Measurements from ENCODE around the gene IGSF21. TPM values are rescaled to one million over a fixed set of nuclear protein-coding genes. Genes with fewer than 3 reads are reported as not detected.

Gene IGSF21
- total RNA-seq, 1 donor from 2014 or later = 2.4 TPM

DNA sequence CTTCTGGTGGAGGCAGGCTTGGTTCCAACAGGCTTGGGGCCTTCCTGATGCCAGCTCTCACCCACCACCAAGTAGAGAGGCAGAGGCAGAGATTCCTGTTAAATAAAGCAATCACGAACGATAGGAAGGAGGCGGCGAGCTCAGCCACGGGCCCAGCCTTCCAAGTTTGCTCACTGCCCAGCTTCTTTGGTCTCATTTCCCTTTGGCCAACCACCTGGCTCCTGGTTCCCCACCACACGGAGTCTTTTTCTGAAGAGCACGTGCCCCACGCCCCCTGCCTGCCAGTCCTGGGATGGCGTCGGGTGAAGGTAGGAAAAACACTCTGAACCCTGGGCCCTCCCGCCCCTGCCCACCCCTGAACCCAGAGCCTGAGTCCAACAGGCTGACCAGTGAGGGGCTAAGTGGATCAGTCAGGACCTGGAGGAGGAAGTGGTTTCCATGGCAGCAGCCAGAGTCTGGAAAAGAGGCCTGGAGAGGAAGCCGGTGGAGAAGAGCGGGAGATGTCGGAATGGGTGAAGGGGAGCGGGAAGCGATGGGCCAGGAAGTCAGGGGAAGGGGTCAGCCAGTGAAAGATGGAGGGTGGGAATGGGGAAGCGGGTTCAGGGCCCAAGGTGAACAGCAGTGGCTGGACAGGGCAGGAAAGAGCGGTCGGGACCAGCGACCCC lies 214.9 kb downstream of the IGSF21 start:
- Histone ChIP-seq H3K36me3 (no peaks in the 10 kb centered on the region), H3K4me3 (no peak overlapping the region), H3K9me3 (no peaks in the 10 kb centered on the region), H3K27ac (no peak overlapping the region), H3K27me3 (no peaks in the 10 kb centered on the region), H3K4me1 (no peaks in the 10 kb centered on the region)
- no peak for DNase-seq (ENCODE audit: low spot score in 2 of 2)
- intact Hi-C loops (cut with DNase I) = no loop called here
- no peak for TF ChIP-seq CTCF (IDR thresholded peaks at IDR 0.05)

DNA sequence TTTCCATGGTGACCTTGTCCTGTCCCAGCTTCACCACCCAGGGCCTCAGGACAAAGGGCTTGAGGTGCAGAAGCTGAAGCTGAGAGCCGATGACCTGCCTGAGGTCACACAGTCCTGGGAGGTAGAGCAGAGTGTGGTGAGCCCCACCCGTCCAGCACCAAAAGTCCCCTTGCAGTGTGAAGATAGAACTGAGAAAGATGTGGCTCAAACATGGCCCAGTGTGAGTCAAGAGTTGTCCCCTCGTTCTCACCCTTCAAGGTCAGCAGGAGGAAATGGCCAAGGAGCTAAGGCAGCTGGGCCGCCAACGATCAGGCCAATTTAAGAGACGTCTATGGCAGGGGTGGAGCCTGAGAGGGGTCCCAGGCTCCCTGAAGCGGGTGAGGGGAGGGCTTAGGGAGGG lies 215.7 kb downstream of the IGSF21 start:
- TF ChIP-seq CTCF (IDR thresholded peaks at IDR 0.05) = no peak
- Histone ChIP-seq H3K27me3 (no peaks in the 10 kb centered on the region), H3K36me3 (no peaks in the 10 kb centered on the region), H3K4me3 (no peak overlapping the region), H3K4me1 (no peaks in the 10 kb centered on the region), H3K9me3 (no peaks in the 10 kb centered on the region), H3K27ac (no peak overlapping the region)
- DNase-seq (ENCODE audit: low spot score in 2 of 2) = no peak
- intact Hi-C loops (cut with DNase I) = no loop called here

GRCh38 chr1:18324246-18324645 lies 216.6 kb downstream of the IGSF21 start:
- Histone ChIP-seq H3K36me3 (no peaks in the 10 kb centered on the region), H3K4me3 (no peak overlapping the region), H3K4me1 (no peaks in the 10 kb centered on the region), H3K27ac (no peak overlapping the region), H3K27me3 (no peaks in the 10 kb centered on the region), H3K9me3 (no peaks in the 10 kb centered on the region)
- intact Hi-C loops (cut with DNase I) = no loop called here
- no peak for DNase-seq (ENCODE audit: low spot score in 2 of 2)
- no peak for TF ChIP-seq CTCF (IDR thresholded peaks at IDR 0.05)

GRCh38 chr1:18325136-18325535 lies 217.5 kb downstream of the IGSF21 start:
- Histone ChIP-seq H3K27me3 (no peaks in the 10 kb centered on the region), H3K4me3 (no peak overlapping the region), H3K9me3 (no peaks in the 10 kb centered on the region), H3K4me1 (no peaks in the 10 kb centered on the region), H3K36me3 (no peaks in the 10 kb centered on the region), H3K27ac (no peak overlapping the region)
- TF ChIP-seq CTCF (IDR thresholded peaks at IDR 0.05) = no peak
- no peak for DNase-seq (ENCODE audit: low spot score in 2 of 2)
- intact Hi-C loops (cut with DNase I) = no loop called here

- no peaks in the 10 kb centered on the region for H3K4me1 ChIP-seq
- intact Hi-C loops (cut with DNase I) = no loop called here
- no peaks in the 10 kb centered on the region for H3K9me3 ChIP-seq
- H3K36me3 ChIP-seq = no peaks in the 10 kb centered on the region
- H3K27ac ChIP-seq = no peak overlapping the region
- TF ChIP-seq CTCF (IDR thresholded peaks at IDR 0.05) = no peak
- no peak for DNase-seq (ENCODE audit: low spot score in 2 of 2)
- H3K4me3 ChIP-seq = no peak overlapping the region
- H3K27me3 ChIP-seq = no peaks in the 10 kb centered on the region
Observed at GRCh38 chr1:18326211-18326897, 218.8 kb downstream of the IGSF21 start.
